Psoas muscle (tissue), 8 donors: Measurements from ENCODE around the gene C1orf53. TPM values are rescaled to one million over a fixed set of nuclear protein-coding genes. Genes with fewer than 3 reads are reported as not detected.
"Not testable (repeated sequence)": the region's sequence is repeated elsewhere in the genome, so short reads cannot be mapped to it uniquely, and the experiment has no call there.

ENCODE experiments used
- ATAC-seq, 4 donors: fragments of 200-7000 bp; cut with Tn5 transposase; one replicate each; pipeline ENCODE4 v1.9.1; 2020; ENCODE audit warnings: moderate library complexity in 3 of 4, mild to moderate bottlenecking in 2 of 4
- DNase-seq, 2 donors: peaks; one replicate each; pipeline ENCODE4 v3.0.0-alpha.2; 2020
- H3K27ac ChIP-seq: fragments of 200-600 bp; one replicate; pipeline ENCODE4 v1.8.0; 2022
- H3K27me3 ChIP-seq, 3 donors: fragments of 200-600 bp in 1 of 3; one replicate each; pipeline versions ENCODE4 v1.6.1 to v1.8.0; 2013 to 2022; ENCODE audit warnings: low read length in 2 of 3, mild to moderate bottlenecking in 2 of 3, moderate library complexity in 1 of 3; ENCODE audit not compliant: insufficient read depth in 3 of 3
- H3K36me3 ChIP-seq, 2 donors: fragments of 200-600 bp in 1 of 2; one replicate each; pipeline versions ENCODE4 v1.6.1 to v1.8.0; 2013 to 2022; ENCODE audit warnings: low read depth in 1 of 2, mild to moderate bottlenecking in 1 of 2, moderate library complexity in 1 of 2; ENCODE audit not compliant: insufficient read depth in 1 of 2
- H3K4me1 ChIP-seq: fragments of 200-600 bp; one replicate; pipeline ENCODE4 v1.8.0; 2022
- H3K4me3 ChIP-seq: fragments of 200-600 bp; one replicate; pipeline ENCODE4 v1.8.0; 2022; ENCODE audit warnings: mild to moderate bottlenecking
- H3K9me3 ChIP-seq: fragments of 200-600 bp; one replicate; pipeline ENCODE4 v1.8.0; 2022
- CTCF ChIP-seq: fragments of 200-600 bp; IDR thresholded peaks from one replicate; pipeline ENCODE4 v1.8.0; 2022; ENCODE audit warnings: antibody characterized with exemption
- WGBS, 3 donors: extraction: QIAGEN DNeasy Blood & Tissue Kit; methylation state at CpG; one replicate each; pipeline versions ENCODE4 v1.1.6 to v1.1.7; 2013; 5-methylcytosine and 5-hydroxymethylcytosine counted together
- intact Hi-C, 2 donors: fragments of 100-400 bp; cut with DNase I; formaldehyde crosslinking; loops; one replicate each; pipeline versions ENCODE4 v1.11.0 to v1.14.2; 2022
- polyA plus RNA-seq, 3 donors: library from polyadenylated mRNA; stranded (reverse); fragments of 200-250 nt; gene quantifications; one replicate each; pipeline ENCODE4 v1.2.3, GENCODE V29; 2013
- total RNA-seq, 4 donors: library from RNA; stranded (reverse); fragmentation: NEBNext Ultra II Directional in 2 of 4; extraction: Animal tissue kit (Norgen Biotek cat#: 25700) in 2 of 4; gene quantifications; one replicate each; pipeline versions ENCODE4 v1.2.1 to v1.2.4, GENCODE V29; 2021 to 2023
- donor health status: healthy with polysubstance abuse.
- donor health status: DM: no; HTN: no; CAD: no; lungs with moderate emphysema.
- donor health status: Bipolar disorder and iron deficiency.
- donor health status: healthy.
- donor health status: DM: yes; HTN: yes; CAD: no.
- donor health status: DM: no; HTN: no; CAD: no.
- donor health status: DM: no; HTN: no; CAD: no.
- donor health status: DM: yes; HTN: yes; CAD: no.

C1orf53 gene
- total and polyA plus RNA-seq, 7 donors = 0.84 to 4.3 (median 2.5) TPM

GRCh38 chr1:197876894-197877293 lies 25.5 kb upstream of the C1orf53 start:
- Histone ChIP-seq H3K36me3 (no peaks in the 10 kb centered on the region), H3K4me3 (no peak overlapping the region), H3K4me1 (no peaks in the 10 kb centered on the region), H3K27me3 (no peaks in the 10 kb centered on the region), H3K9me3 (peaks cover 15% of the 10 kb centered on the region), H3K27ac (no peak overlapping the region)
- no peak for TF ChIP-seq CTCF
- ATAC-seq = no peak
- no peak for DNase-seq
- intact Hi-C loops = no loop called here

DNA sequence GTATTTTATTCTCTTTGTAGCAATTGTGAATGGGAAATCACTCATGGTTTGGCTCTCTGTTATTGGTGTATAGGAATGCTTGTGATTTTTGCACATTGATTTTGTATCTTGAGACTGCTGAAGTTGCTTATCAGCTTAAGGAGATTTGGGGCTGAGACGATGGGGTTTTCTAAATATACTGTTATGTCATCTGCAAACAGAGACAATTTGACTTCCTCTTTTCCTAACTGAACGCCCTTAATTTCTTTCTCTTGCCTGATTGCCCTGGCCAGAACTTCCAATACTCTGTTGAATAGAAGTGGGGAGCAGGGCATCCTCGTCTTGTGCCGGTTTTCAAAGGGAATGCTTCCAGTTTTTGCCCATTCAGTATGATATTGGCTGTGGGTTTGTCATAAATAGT lies 22.0 kb upstream of the C1orf53 start:
- H3K9me3 ChIP-seq = peaks cover 15% of the 10 kb centered on the region
- 69 to 83% (median 81%) methylated on average over 4 of the region's 4 CpGs for WGBS, 3 donors
- H3K36me3 ChIP-seq, H3K27me3 ChIP-seq, H3K4me1 ChIP-seq, intact Hi-C loops, H3K4me3 ChIP-seq, H3K27ac ChIP-seq, DNase-seq, ATAC-seq: not testable (repeated sequence)

- H3K27me3 ChIP-seq, H3K36me3 ChIP-seq, H3K4me3 ChIP-seq, intact Hi-C loops, DNase-seq, H3K9me3 ChIP-seq, H3K27ac ChIP-seq, ATAC-seq, H3K4me1 ChIP-seq: not testable (repeated sequence)
- WGBS, 3 donors = 88 to 92% (median 90%) methylated on average over 2 of the region's 2 CpGs
These were observed 20.2 kb upstream of the C1orf53 start for GRCh38 chr1:197882241-197882640.

DNA sequence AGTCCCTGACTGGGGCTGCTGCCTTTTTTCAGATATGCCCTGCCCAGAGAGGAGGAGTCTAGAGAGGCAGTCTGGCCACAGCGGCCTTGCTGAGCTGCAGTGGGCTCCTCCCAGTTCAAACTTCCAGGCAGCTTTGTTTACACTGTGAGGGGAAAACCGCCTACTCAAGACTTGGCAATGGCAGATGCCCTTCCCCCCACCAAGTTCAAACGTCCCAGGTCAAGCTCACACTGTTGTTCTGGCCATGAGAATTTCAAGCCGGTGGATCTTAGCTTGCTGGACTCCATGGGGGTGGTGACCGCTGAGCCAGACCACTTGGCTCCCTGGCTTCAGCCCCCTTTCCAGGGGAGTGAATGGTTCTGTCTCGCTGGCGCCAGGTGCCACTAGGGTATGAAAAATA lies 18.3 kb upstream of the C1orf53 start:
- intact Hi-C loops = no loop called here
- Histone ChIP-seq H3K36me3 (no peaks in the 10 kb centered on the region), H3K9me3 (no peaks in the 10 kb centered on the region), H3K4me3 (no peak overlapping the region), H3K4me1 (no peaks in the 10 kb centered on the region), H3K27me3 (peaks cover 0 to 2% (median 0%) of the 10 kb centered on the region in 3 donors), H3K27ac (no peak overlapping the region)
- no peak for DNase-seq
- ATAC-seq = no peak
- WGBS, 3 donors = 70 to 77% (median 72%) methylated on average over 7 of the region's 7 CpGs
- TF ChIP-seq CTCF = no peak

- ATAC-seq (no peak), DNase-seq (no peak)
- H3K9me3 ChIP-seq = no peaks in the 10 kb centered on the region
- H3K4me1 ChIP-seq = no peaks in the 10 kb centered on the region
- WGBS, 3 donors = 67 to 78% (median 77%) methylated on average over 2 of the region's 2 CpGs
- no peaks in the 10 kb centered on the region for H3K36me3 ChIP-seq
- intact Hi-C loops = loop anchor here in 1 of 2 donors (10.0 kb wide), 1 partner anchor 366 kb away; no protein-coding TSS in a partner anchor
- peaks cover 0 to 14% (median 6%) of the 10 kb centered on the region in 3 donors for H3K27me3 ChIP-seq
- TF ChIP-seq CTCF = no peak
- H3K4me3 ChIP-seq = no peak overlapping the region
- no peak overlapping the region for H3K27ac ChIP-seq
These were observed 11.5 kb upstream of the C1orf53 start for GRCh38 chr1:197890936-197891335.

DNA sequence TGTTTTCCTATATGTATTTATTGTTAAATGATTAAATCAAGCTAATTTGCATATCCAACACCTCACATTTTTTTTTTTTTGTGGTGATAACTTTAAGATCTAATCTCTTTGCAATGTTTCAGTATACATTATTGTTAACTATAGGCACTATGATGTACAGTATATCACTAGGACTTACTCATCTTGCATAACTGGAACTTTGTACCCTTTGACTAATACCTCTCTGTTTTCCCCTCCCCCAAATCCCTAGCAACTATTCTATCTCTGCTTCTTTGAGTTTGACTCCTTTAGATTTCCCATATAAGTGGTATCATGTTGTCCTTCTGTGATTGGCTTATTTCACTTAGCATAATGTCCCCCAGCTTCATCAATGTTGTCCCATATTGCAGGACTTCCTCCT lies 9.7 kb upstream of the C1orf53 start:
- intact Hi-C loops = loop anchor here in 1 of 2 donors (10.0 kb wide), 1 partner anchor 368 kb away; no protein-coding TSS in a partner anchor
- Histone ChIP-seq H3K4me1 (no peaks in the 10 kb centered on the region), H3K4me3 (no peak overlapping the region), H3K36me3 (no peaks in the 10 kb centered on the region), H3K9me3 (no peaks in the 10 kb centered on the region), H3K27ac (no peak overlapping the region), H3K27me3 (peaks cover 0 to 14% (median 6%) of the 10 kb centered on the region in 3 donors)
- no peak for TF ChIP-seq CTCF
- no peak for DNase-seq
- ATAC-seq = no peak
